Fibroblast of lung (primary cell): ENCODE data around the gene WNT6. TPM values are rescaled to one million over a fixed set of nuclear protein-coding genes. Genes with fewer than 3 reads are reported as not detected.

Source experiments
- DNase-seq, 2 donors: peaks; one replicate each; pipeline versions ENCODE4 v3.0.0 to v3.0.0-alpha.2; 2010; ENCODE audit warnings: low read depth in 2 of 2
- H2AFZ ChIP-seq: 2 replicates; pipeline ENCODE4 v1.5.1; 2012; ENCODE audit warnings: low read length, control low read depth, inconsistent platforms
- H3K27ac ChIP-seq: 2 replicates; pipeline ENCODE4 v1.5.1; 2011; ENCODE audit warnings: low read length, control low read depth; ENCODE audit not compliant: insufficient read depth
- H3K27me3 ChIP-seq: 2 replicates; pipeline ENCODE4 v1.5.1; 2011; ENCODE audit warnings: mild to moderate bottlenecking, low read length; ENCODE audit not compliant: control insufficient read depth, insufficient read depth
- H3K36me3 ChIP-seq: 2 replicates; pipeline ENCODE4 v1.5.1; 2011; ENCODE audit warnings: low read length; ENCODE audit not compliant: control insufficient read depth, insufficient read depth
- H3K4me1 ChIP-seq: 2 replicates; pipeline ENCODE4 v1.5.1; 2011; ENCODE audit warnings: low read length; ENCODE audit not compliant: control insufficient read depth, insufficient read depth; ENCODE audit errors: extremely low read depth
- H3K4me2 ChIP-seq: 2 replicates; pipeline ENCODE4 v1.5.1; 2011; ENCODE audit warnings: low read length, control low read depth; ENCODE audit not compliant: insufficient read depth; ENCODE audit errors: extremely low read depth
- H3K4me3 ChIP-seq, 4 experiments: fragments of 200-600 bp in 1 of 4; sonication (generic) in 1 of 4; replicated peaks in 1 of 4; 2 replicates each; pipeline ENCODE4 v1.5.1; 2011 to 2016; ENCODE audit warnings: low read length in 4 of 4, low read depth in 3 of 4, mild to moderate bottlenecking in 3 of 4, control low read depth in 2 of 4, inconsistent platforms in 1 of 4, mixed read lengths in 1 of 4; ENCODE audit not compliant: insufficient read depth in 1 of 4; ENCODE audit errors: control extremely low read depth in 1 of 4
- H3K79me2 ChIP-seq: 2 replicates; pipeline ENCODE4 v1.5.1; 2012; ENCODE audit warnings: mild to moderate bottlenecking, low read length, inconsistent platforms; ENCODE audit not compliant: control insufficient read depth, insufficient read depth
- H3K9ac ChIP-seq: 2 replicates; pipeline ENCODE4 v1.5.1; 2011; ENCODE audit warnings: mild to moderate bottlenecking, low read length, control low read depth; ENCODE audit not compliant: insufficient read depth
- H3K9me3 ChIP-seq: 2 replicates; pipeline ENCODE4 v1.5.1; 2012; ENCODE audit warnings: low read depth, low read length; ENCODE audit not compliant: control insufficient read depth, insufficient read depth
- H4K20me1 ChIP-seq: 2 replicates; pipeline ENCODE4 v1.5.1; 2011; ENCODE audit warnings: low read length; ENCODE audit not compliant: control insufficient read depth, insufficient read depth; ENCODE audit errors: extremely low read depth
- EZH2 ChIP-seq: IDR thresholded peaks from 2 replicates; pipeline ENCODE4 v1.5.1; 2012; ENCODE audit warnings: low read length, control low read depth, mild to moderate bottlenecking; ENCODE audit errors: missing control alignments
- polyA plus RNA-seq, 2 donors: library from polyadenylated mRNA; depleted of rRNA in 1 of 2; stranded (reverse) in 1 of 2; unstranded in 1 of 2; fragments of >200 nt; gene quantifications; 2 replicates each; pipeline ENCODE4 v1.2.1, GENCODE V29; 2011 to 2012; ENCODE audit warnings: missing spikeins in 1 of 2
- total RNA-seq: library from RNA; depleted of rRNA; stranded (reverse); fragments of >200 nt; gene quantifications from 2 replicates; pipeline ENCODE4 v1.2.1, GENCODE V29; 2014
- TF ChIP-seq, protein P1 (sequence below), 2 donors: IDR thresholded peaks in 1 of 2; conservative IDR thresholded peaks in 1 of 2; 1 replicate in 1 of 2; 2 replicates in 1 of 2; pipeline ENCODE4 v1.5.1; 2011 to 2012; ENCODE audit warnings: low read length in 2 of 2, control low read depth in 1 of 2, inconsistent platforms in 1 of 2, low read depth in 1 of 2, mild to moderate bottlenecking in 1 of 2

WNT6 gene
- total and polyA plus RNA-seq, 2 donors (not counting 1 experiment from before 2014, with no cell fraction given), result not detected

DNA sequence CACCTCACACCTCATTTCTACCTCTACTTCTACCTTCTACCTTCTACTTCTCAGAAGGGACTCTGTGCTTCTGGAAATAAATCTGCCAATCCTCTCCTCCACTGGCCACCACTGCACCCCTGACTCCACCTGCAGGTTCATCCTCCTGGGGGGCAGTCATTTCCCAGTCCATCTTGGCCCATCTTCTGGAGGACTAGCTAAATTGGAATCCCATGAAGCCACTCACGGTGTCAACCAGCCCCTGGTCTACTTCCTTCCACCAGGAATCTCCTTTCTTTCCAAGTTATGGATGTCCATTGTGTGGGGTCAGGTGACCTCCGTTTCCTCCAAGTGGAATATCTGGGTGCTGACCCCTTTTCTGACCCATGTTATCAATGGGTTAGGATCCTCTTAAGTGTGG lies 24.9 kb downstream of the WNT6 start:
- Histone ChIP-seq H3K79me2 (no peaks in the 10 kb centered on the region), H3K27me3 (peaks cover 49% of the 10 kb centered on the region)

DNA sequence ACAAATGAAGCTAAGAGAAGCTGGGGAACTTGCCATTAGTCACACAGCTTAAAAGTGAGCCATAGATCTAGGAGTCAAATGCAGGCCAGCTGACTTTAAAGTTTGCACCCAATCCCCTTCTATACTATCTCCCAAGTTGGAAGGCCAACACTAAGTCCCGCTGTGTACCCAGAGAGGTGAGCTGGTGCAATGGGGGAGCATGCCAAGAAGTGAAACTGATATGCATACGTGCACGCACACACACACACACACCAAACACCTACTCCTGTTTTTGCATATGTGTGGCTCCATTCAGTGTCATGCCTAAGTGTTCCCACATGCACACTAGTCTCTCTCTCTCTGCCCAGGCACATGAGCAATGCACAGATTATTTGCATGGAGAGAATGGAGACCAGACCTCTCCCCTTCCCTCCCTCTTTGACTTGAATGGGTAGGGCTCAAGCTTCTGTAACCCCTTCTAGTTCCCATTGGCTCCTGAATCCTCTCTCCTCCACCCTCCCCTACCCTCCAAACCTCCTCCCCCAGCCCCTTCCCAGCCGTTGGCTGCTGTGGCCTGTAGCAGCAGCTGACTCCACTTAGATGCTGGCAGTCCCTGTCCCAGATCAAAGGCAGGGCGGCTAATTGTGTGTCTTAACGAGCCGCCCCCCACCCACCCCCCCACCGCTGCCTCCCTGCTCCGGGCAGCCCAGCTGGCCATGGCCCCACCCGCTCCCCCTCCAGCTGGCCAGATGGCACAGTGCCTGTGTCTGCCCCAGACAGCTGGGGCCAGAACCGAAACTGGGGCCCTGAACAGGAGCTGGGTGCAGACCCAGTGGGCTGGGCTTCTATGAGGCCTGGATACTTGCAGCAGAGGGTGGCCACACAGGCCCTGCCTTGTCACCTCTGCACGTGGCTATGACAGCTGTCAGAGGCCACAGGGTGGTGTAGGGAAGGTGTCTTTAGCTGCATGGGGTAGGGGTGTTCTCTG lies 26.7 kb downstream of the WNT6 start:
- H4K20me1 ChIP-seq, result no peaks in the 10 kb centered on the region
- H3K9me3 ChIP-seq, result no peaks in the 10 kb centered on the region
- H3K4me3 ChIP-seq, result no peak overlapping the region
- no peaks in the 10 kb centered on the region for H3K4me1 ChIP-seq
- peaks cover 36% of the 10 kb centered on the region for H3K27me3 ChIP-seq
- no peak overlapping the region for H3K27ac ChIP-seq
- H3K36me3 ChIP-seq, result no peaks in the 10 kb centered on the region
- H3K9ac ChIP-seq, result no peak overlapping the region
- no peak overlapping the region for H3K4me2 ChIP-seq
- H3K79me2 ChIP-seq, result no peaks in the 10 kb centered on the region
- DNase-seq, result no peak
- TF ChIP-seq EZH2, result no peak
- TF ChIP-seq, protein P1, sequence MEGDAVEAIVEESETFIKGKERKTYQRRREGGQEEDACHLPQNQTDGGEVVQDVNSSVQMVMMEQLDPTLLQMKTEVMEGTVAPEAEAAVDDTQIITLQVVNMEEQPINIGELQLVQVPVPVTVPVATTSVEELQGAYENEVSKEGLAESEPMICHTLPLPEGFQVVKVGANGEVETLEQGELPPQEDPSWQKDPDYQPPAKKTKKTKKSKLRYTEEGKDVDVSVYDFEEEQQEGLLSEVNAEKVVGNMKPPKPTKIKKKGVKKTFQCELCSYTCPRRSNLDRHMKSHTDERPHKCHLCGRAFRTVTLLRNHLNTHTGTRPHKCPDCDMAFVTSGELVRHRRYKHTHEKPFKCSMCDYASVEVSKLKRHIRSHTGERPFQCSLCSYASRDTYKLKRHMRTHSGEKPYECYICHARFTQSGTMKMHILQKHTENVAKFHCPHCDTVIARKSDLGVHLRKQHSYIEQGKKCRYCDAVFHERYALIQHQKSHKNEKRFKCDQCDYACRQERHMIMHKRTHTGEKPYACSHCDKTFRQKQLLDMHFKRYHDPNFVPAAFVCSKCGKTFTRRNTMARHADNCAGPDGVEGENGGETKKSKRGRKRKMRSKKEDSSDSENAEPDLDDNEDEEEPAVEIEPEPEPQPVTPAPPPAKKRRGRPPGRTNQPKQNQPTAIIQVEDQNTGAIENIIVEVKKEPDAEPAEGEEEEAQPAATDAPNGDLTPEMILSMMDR (conservative IDR thresholded peaks at IDR 0.05 in 1 of 2, IDR thresholded peaks at IDR 0.05 in 1 of 2; ENCODE audit: low read depth in 1 of 2, low read length in 2 of 2), result no peak
- H2AFZ ChIP-seq, result no peak overlapping the region

More for the DNA sequence above, 24.9 kb downstream of the WNT6 start:
- Histone ChIP-seq H3K4me1 (no peaks in the 10 kb centered on the region), H3K9ac (no peak overlapping the region), H4K20me1 (no peaks in the 10 kb centered on the region), H3K9me3 (no peaks in the 10 kb centered on the region), H3K27ac (no peak overlapping the region), H2AFZ (no peak overlapping the region), H3K4me3 (no peak overlapping the region), H3K36me3 (no peaks in the 10 kb centered on the region), H3K4me2 (no peak overlapping the region)
- DNase-seq, result no peak
- no peak for TF ChIP-seq EZH2
- TF ChIP-seq, protein P1 (conservative IDR thresholded peaks at IDR 0.05 in 1 of 2, IDR thresholded peaks at IDR 0.05 in 1 of 2; ENCODE audit: low read depth in 1 of 2, low read length in 2 of 2), result no peak

DNA sequence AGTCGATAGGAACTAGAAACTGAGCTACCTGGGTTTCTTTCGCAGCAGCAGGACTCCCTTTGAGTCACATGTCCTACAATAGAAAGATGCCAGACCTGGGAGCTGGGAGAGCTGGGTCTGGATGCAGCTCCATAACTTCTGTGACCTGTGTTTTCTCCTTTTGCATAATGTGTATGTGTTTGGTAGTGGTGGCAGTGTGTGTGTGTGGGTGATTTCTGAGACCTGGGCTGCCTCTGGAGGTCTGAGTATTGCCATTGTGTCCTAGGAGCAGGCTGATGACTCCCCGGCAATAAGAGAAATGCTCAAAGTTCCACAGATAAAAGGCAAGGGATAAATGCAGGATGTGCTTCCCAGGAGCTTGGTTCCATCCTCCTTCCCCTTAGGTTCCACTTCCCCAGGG lies 27.5 kb downstream of the WNT6 start:
- DNase-seq, result no peak
- H3K36me3 ChIP-seq, result no peaks in the 10 kb centered on the region
- no peak overlapping the region for H2AFZ ChIP-seq
- no peak overlapping the region for H3K4me2 ChIP-seq
- no peaks in the 10 kb centered on the region for H3K9me3 ChIP-seq
- H3K79me2 ChIP-seq, result no peaks in the 10 kb centered on the region
- TF ChIP-seq EZH2, result no peak
- TF ChIP-seq, protein P1 (conservative IDR thresholded peaks at IDR 0.05 in 1 of 2, IDR thresholded peaks at IDR 0.05 in 1 of 2; ENCODE audit: low read depth in 1 of 2, low read length in 2 of 2), result no peak
- H4K20me1 ChIP-seq, result no peaks in the 10 kb centered on the region
- H3K9ac ChIP-seq, result no peak overlapping the region
- H3K4me1 ChIP-seq, result no peaks in the 10 kb centered on the region
- H3K4me3 ChIP-seq, result no peak overlapping the region
- no peak overlapping the region for H3K27ac ChIP-seq
- H3K27me3 ChIP-seq, result peaks cover 33% of the 10 kb centered on the region
